Epithelial cell of esophagus (primary cell): ENCODE results near the gene CYBA.

Source experiments
- DNase-seq: peaks from one replicate; pipeline ENCODE4 v3.0.0; 2010; ENCODE audit warnings: low read depth
- H3K4me3 ChIP-seq: 2 replicates; pipeline ENCODE4 v1.5.1; 2011; ENCODE audit warnings: mild to moderate bottlenecking, low read length, control low read depth
- TF ChIP-seq, protein P1 (sequence below): IDR thresholded peaks from 2 replicates; pipeline ENCODE4 v1.5.1; 2011; ENCODE audit warnings: low read depth, mild to moderate bottlenecking, low read length, control low read depth, inconsistent platforms; ENCODE audit not compliant: insufficient read depth; ENCODE audit errors: missing control alignments

CYBA gene

DNA sequence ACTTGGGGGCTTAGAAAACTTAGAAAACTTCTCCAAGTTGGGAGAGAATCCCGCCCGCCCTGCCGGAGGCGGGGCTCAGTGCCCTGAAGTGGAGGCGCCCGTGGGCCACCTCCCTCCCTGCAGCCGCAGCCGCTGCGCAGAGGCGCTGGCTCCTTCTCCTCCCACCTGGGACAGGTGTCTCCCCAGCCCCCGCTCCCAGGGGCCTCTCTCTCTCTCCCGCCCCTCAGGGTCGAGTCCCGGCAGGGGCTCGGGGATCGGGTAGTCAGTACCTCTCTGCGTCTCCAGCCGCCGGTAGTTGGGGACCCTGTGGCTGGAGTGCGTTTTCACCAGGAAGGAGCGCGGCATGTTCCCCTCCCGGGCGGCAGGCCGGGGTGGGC lies 35.2 kb upstream of the CYBA start:
- TF ChIP-seq, protein P1, sequence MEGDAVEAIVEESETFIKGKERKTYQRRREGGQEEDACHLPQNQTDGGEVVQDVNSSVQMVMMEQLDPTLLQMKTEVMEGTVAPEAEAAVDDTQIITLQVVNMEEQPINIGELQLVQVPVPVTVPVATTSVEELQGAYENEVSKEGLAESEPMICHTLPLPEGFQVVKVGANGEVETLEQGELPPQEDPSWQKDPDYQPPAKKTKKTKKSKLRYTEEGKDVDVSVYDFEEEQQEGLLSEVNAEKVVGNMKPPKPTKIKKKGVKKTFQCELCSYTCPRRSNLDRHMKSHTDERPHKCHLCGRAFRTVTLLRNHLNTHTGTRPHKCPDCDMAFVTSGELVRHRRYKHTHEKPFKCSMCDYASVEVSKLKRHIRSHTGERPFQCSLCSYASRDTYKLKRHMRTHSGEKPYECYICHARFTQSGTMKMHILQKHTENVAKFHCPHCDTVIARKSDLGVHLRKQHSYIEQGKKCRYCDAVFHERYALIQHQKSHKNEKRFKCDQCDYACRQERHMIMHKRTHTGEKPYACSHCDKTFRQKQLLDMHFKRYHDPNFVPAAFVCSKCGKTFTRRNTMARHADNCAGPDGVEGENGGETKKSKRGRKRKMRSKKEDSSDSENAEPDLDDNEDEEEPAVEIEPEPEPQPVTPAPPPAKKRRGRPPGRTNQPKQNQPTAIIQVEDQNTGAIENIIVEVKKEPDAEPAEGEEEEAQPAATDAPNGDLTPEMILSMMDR = no peak
- peak; percentile 36 for DNase-seq
- peak overlapping the region; percentile 46 for H3K4me3 ChIP-seq

DNA sequence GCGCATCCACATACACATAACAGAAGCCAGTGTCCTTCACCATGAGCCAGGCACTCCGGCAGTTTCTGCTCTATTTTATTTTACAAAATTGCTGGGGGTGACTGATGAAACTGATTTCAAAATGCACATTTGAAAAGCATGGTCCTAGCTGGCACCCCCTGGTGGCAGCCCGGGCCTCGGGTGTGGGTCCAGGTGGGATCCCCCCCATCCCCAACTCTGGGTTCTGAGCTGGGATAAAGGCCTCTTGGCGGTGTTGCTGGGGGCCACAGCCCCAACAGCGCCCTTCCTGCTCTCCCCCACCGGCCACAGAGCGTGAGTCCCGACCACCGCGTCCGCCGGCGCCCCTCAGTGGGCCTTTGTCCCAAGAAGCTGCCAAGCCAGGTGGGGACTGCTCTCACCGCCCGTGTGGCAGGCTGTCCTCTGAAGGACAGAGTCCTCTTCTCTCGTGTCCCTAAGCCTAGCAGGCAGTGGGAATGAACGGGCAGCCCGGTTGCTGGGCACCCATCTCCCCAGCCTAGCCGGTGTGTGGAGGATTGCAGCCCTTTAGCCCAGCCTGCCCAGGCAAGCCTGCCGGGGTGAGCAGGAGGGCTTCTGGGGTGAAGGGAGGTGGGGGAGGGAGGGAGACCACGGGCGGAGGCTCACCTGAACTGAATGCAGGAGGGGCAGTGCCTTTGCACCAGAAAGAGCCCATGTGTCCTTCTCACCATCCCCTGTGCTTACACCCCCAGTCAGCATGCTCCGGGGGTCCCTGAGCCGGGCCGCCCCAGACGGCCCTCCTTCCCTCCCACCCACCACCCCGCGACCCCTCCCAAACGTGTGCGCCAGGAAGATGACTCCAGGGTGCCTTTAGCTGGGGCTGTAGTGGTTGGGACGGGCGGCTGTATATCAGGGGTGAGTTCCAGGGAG lies 34.6 kb upstream of the CYBA start:
- peak; percentile 67 for DNase-seq
- H3K4me3 ChIP-seq = peak overlapping the region; percentile 46
- TF ChIP-seq, protein P1 = peak; percentile 70

DNA sequence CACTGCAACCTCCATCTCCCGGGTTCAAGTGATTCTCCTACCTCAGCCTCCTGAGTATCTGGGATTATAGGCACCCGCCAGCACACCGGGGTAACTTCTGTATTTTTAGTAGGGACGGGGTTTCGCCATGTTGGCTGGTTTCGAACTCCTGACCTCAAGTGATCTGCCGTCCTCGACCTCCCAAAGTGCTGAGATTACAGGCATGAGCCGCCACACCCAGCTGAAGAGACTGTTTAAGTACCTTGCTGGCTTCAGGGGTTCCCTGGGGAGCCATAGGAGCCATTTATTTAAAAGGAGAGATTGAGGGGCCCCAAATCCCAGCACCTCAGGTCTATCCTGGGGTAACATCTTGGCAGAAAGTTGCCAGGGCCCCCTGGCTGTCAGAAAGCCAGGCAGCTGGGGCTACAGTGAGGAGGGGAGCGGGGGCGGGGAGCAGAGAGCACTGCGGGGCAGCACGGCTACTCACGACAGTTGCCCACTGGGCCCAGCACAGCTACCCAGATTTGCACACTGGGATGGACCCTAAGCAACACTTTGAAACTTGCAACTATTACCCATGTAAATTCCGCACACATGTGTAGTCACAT lies 33.8 kb upstream of the CYBA start:
- DNase-seq = no peak
- TF ChIP-seq, protein P1 = no peak
- H3K4me3 ChIP-seq = no peak overlapping the region

DNA sequence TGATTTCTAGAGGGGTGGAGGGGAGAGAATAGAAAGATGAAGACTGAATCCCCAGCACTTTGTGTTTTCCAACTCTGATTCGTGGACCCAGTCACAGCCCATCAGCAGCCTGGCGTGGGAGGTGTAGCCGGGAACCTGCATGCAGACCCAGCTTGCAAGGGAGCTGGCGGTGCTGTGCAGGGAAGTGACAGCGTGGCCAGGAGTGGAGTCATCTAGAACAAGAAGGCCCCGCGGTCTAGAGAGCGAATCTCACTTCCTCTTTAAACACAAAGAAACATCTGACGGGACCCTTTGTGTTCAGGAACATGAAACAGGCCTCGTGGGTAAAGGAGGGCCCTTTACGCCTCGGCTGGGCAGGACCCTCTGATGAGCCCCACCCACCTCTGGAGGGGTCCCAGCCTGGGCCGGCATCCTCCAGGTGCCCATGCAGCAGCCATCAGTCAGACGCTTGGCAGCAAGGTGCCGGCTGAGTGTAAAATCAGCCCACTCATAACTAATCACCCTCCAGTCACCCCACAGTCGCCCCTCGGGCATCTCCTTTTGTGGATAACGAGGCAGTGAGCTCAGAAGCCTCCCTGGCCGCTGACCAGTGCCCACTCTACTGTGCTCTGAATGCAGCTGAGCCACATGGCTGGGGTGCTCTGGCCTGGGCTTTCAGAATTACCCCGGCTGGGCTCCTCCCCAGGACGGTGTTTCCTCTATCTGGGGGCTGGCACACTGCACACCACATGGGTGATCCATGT lies 31.0 kb upstream of the CYBA start:
- DNase-seq = no peak
- TF ChIP-seq, protein P1 = no peak
- no peak overlapping the region for H3K4me3 ChIP-seq

DNA sequence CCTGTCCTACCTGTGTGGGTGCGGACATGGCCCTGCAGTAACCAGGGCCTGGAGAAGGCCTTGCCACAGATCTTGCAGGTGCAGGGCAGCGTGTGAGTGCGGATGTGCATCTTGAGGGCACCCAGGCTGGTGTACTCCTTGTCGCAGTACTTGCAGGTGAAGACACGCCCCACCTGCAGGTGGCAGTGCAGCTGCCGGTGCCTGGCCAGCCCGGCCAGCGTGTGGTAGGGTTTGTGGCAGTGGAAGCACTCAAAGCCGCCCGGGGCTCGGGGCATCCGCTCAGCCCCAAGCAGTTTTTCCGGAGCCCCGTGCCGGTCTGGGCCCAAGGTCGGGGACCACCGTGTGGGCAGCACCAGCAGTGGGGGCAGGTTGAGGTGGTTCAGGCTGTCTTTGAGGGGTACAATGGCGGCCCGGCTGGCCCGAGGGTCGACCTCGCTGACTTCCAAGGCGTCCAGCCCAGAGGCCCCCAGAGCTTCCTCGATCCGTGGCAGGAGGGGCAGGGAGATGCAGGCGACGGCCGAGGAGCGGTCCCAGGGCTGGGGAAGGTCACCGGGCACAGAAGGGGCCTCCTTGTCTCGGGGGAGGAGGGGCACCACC lies 30.3 kb upstream of the CYBA start:
- H3K4me3 ChIP-seq = no peak overlapping the region
- peak; percentile 66 for DNase-seq
- TF ChIP-seq, protein P1 = peak; percentile 65

DNA sequence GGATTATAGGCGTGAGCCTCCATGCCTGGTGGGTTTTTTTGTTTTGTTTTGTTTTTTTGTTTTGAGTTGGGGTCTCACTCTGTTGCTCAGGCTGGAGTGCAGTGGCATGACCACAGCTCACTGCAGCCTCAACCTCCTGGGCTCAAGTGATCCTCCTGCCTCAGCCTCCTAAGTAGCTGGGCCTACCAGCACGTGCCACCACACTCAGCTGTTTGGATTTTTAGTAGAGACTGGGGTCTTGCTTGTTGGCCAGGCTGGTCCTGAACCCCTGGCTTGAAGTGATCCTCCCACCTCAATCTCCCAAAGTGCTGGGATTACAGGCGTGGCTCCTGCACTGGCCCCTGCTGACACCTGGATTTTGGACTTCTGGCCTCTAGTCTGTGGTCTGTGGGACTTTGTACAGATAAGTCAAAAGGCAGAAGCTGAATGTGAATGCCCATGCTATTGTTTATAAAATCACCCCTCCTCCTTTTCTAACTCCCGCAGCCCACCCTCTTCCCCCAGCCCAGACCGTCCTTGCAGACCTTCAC lies 29.8 kb upstream of the CYBA start:
- no peak for DNase-seq
- TF ChIP-seq, protein P1 = no peak
- no peak overlapping the region for H3K4me3 ChIP-seq
